ENCODE measurements around the gene ULK1. TPM values are rescaled to one million over a fixed set of nuclear protein-coding genes. Genes with fewer than 3 reads are reported as not detected.
A peak's percentile ranks its signal among the peaks of the same experiment; 100 is the strongest.

ULK1 gene
- total RNA-seq, 1 donor from 2014 or later = 4.9 TPM

DNA sequence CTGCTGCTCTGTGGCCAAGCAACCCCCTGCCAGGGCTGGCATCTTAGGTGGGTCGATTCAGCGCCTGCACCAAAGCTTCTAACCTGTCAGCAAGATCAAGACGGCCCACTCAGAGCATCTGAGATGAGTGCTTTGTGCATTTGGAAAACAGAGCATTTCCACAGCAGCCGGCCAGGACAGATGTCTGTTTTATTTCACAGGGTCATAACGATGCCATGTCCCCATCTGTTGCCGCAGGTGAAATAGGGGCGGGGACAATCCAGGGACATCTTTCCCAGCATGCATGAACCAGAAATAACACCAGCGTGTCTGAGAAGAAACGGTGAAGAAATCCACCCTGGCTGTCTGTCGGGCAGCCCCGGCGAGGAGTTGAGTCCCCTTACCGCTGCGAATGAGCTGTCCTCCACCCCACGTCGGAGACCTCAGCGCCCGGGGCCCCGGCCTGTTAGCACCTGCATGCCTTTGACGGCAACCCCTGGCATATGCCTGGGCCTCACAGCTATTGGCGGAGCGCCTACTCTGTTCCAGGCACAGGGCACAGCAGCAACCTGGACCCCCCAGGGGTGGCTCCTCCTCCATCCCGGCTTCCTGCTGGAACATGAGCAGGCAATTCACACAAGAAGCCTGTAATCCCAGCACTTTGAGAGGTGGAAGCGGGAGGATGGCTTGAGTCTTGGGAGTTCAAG, 30.6 kb upstream of the ULK1 start:
- TF ChIP-seq EZH2phosphoT487 (IDR thresholded peaks at IDR 0.05) (no peak), EZH2 (IDR thresholded peaks at IDR 0.05) (no peak)
- TF ChIP-seq, protein P1, sequence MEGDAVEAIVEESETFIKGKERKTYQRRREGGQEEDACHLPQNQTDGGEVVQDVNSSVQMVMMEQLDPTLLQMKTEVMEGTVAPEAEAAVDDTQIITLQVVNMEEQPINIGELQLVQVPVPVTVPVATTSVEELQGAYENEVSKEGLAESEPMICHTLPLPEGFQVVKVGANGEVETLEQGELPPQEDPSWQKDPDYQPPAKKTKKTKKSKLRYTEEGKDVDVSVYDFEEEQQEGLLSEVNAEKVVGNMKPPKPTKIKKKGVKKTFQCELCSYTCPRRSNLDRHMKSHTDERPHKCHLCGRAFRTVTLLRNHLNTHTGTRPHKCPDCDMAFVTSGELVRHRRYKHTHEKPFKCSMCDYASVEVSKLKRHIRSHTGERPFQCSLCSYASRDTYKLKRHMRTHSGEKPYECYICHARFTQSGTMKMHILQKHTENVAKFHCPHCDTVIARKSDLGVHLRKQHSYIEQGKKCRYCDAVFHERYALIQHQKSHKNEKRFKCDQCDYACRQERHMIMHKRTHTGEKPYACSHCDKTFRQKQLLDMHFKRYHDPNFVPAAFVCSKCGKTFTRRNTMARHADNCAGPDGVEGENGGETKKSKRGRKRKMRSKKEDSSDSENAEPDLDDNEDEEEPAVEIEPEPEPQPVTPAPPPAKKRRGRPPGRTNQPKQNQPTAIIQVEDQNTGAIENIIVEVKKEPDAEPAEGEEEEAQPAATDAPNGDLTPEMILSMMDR (IDR thresholded peaks at IDR 0.05) = no peak
- Histone ChIP-seq H3K4me1 (peaks cover 26% of the 10 kb centered on the region), H4K20me1 (ENCODE audit: low read depth) (no peaks in the 10 kb centered on the region), H3K9ac (no peak overlapping the region), H3K9me3 (ENCODE audit: low read depth) (no peaks in the 10 kb centered on the region), H3K4me2 (no peak overlapping the region), H3K79me2 (ENCODE audit: low read depth) (no peaks in the 10 kb centered on the region), H3K27me3 (peaks cover 18% of the 10 kb centered on the region), H3F3A (ENCODE audit: low read depth) (peaks cover 36% of the 10 kb centered on the region), H3K36me3 (no peaks in the 10 kb centered on the region), H2AFZ (replicated peaks) (no peak overlapping the region), H3K4me3 (no peak overlapping the region), H3K27ac (no peak overlapping the region)
- Mint-ChIP-seq H3K27me3 (ENCODE audit: insufficient read depth, low read depth) (peaks cover 19% of the 10 kb centered on the region), H3K4me3 (no peak overlapping the region), H3K4me1 (peaks cover 44% of the 10 kb centered on the region), H3K27ac (peak overlapping the region; percentile 60), H3K36me3 (no peaks in the 10 kb centered on the region), H3K9me3 (no peaks in the 10 kb centered on the region)
- no peak for DNase-seq (ENCODE audit: low spot score)

DNA sequence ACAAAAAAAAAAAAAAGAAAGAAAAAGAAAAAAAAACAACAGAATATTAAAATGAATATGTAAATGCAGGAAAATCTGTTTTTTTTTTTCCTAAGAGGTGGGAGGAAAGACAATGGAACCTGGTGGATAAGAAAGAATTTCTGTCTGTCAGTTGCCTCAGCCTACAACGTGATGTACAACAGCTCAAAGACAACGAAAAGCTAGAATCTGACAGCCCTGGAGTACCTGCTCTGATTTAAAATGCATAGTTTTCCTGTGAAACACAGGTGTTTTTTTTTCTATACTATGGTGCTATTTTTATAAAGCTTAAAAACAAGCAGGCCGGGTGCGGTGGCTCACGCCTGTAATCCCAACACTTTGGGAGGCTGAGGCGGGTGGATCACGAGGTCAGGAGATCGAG, 30.0 kb upstream of the ULK1 start:
- Histone ChIP-seq H3K9ac (no peak overlapping the region), H3K27me3 (peaks cover 18% of the 10 kb centered on the region), H3F3A (ENCODE audit: low read depth) (peaks cover 36% of the 10 kb centered on the region), H4K20me1 (ENCODE audit: low read depth) (no peaks in the 10 kb centered on the region), H2AFZ (replicated peaks) (no peak overlapping the region), H3K9me3 (ENCODE audit: low read depth) (no peaks in the 10 kb centered on the region), H3K4me3 (no peak overlapping the region), H3K36me3 (no peaks in the 10 kb centered on the region), H3K4me1 (peaks cover 26% of the 10 kb centered on the region), H3K27ac (no peak overlapping the region), H3K79me2 (ENCODE audit: low read depth) (no peaks in the 10 kb centered on the region), H3K4me2 (no peak overlapping the region)
- Mint-ChIP-seq H3K36me3 (no peaks in the 10 kb centered on the region), H3K4me1 (peaks cover 44% of the 10 kb centered on the region), H3K27ac (no peak overlapping the region), H3K9me3 (no peaks in the 10 kb centered on the region), H3K27me3 (ENCODE audit: insufficient read depth, low read depth) (peaks cover 19% of the 10 kb centered on the region), H3K4me3 (no peak overlapping the region)
- TF ChIP-seq, protein P1 (IDR thresholded peaks at IDR 0.05) = no peak
- TF ChIP-seq EZH2phosphoT487 (IDR thresholded peaks at IDR 0.05) (no peak), EZH2 (IDR thresholded peaks at IDR 0.05) (no peak)
- DNase-seq (ENCODE audit: low spot score) = no peak

DNA sequence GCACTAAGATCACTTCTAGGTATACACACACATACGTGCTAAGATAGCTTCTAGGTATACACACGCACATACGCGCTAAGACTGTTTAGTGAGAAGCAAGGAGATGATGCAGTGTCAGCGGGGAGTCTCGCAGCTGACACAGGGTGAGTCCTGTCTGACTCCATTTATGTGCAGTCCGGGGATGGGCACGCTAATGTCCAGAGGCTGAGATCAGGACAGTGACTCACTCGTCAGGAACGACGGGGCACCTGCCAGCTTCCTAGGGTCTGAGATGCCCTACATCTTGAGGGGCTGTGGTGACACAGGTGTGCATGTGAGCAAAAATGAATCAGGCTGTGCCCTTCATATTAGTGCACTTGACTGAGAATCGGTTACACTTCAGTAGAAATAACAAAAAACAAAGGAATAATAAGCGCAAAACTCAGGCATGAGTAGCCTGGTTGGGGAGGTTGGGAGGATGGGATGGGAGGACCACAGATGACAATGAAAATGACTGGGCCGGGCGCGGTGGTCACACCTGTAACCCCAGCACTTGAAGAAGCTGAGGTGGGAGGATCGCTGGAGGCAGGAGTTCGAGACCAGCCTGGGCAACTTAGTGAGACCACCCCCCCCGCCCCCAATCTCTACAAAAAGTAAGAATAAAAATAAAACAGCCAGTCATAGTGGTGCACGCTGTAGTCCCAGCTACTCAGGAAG, 29.1 kb upstream of the ULK1 start:
- H3K4me3 Mint-ChIP-seq = no peak overlapping the region

More for the DNA sequence above, 29.1 kb upstream of the ULK1 start:
- no peak overlapping the region for H3K27ac ChIP-seq
- no peak overlapping the region for H3K9ac ChIP-seq
- Mint-ChIP-seq H3K27ac (no peak overlapping the region), H3K27me3 (ENCODE audit: insufficient read depth, low read depth) (peaks cover 20% of the 10 kb centered on the region), H3K9me3 (no peaks in the 10 kb centered on the region), H3K36me3 (no peaks in the 10 kb centered on the region), H3K4me1 (peaks cover 40% of the 10 kb centered on the region)
- H3K27me3 ChIP-seq = peaks cover 18% of the 10 kb centered on the region
- no peak overlapping the region for H2AFZ ChIP-seq (replicated peaks)
- H3K4me1 ChIP-seq = peaks cover 25% of the 10 kb centered on the region
- H3K79me2 ChIP-seq (ENCODE audit: low read depth) = no peaks in the 10 kb centered on the region
- DNase-seq (ENCODE audit: low spot score) = no peak
- H3K4me3 ChIP-seq = no peak overlapping the region
- no peaks in the 10 kb centered on the region for H4K20me1 ChIP-seq (ENCODE audit: low read depth)
- H3F3A ChIP-seq (ENCODE audit: low read depth) = peaks cover 29% of the 10 kb centered on the region
- no peaks in the 10 kb centered on the region for H3K36me3 ChIP-seq
- no peaks in the 10 kb centered on the region for H3K9me3 ChIP-seq (ENCODE audit: low read depth)
- TF ChIP-seq EZH2 (IDR thresholded peaks at IDR 0.05) = no peak
- TF ChIP-seq EZH2phosphoT487 (IDR thresholded peaks at IDR 0.05) = no peak
- TF ChIP-seq, protein P1 (IDR thresholded peaks at IDR 0.05) = no peak
- H3K4me2 ChIP-seq = no peak overlapping the region
